ENCODE measurements around the gene PPP3CA. TPM values are rescaled to one million over a fixed set of nuclear protein-coding genes. Genes with fewer than 3 reads are reported as not detected.

The PPP3CA gene
- total RNA-seq, 1 donor from 2014 or later = 16.7 TPM

DNA sequence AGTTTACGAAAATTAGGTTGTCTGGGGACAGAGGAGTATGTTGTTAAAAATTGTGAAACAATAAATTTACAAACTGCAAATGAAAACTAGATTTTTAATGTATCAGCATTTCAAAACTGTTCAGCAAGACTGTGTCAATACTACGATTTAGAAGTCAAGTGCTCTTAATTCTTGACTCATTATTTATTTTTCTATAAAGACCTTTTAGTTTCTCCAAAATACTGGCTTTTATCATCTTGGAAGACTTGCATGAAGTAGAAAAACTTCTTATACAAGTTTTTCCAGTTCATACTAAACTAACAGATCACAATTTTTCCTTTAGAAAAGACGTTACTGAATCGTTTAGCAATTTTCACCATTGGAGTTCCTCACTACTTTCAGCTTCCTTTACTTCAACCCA, 231.4 kb downstream of the PPP3CA start:
- H3K9me3 ChIP-seq (replicated peaks) = no peaks in the 10 kb centered on the region
- no peak overlapping the region for H3K27ac ChIP-seq (replicated peaks)
- no peaks in the 10 kb centered on the region for H3K27me3 ChIP-seq (ENCODE audit: low read depth)
- intact Hi-C loops (cut with micrococcal nuclease) = no loop called here
- TF ChIP-seq, protein P1, sequence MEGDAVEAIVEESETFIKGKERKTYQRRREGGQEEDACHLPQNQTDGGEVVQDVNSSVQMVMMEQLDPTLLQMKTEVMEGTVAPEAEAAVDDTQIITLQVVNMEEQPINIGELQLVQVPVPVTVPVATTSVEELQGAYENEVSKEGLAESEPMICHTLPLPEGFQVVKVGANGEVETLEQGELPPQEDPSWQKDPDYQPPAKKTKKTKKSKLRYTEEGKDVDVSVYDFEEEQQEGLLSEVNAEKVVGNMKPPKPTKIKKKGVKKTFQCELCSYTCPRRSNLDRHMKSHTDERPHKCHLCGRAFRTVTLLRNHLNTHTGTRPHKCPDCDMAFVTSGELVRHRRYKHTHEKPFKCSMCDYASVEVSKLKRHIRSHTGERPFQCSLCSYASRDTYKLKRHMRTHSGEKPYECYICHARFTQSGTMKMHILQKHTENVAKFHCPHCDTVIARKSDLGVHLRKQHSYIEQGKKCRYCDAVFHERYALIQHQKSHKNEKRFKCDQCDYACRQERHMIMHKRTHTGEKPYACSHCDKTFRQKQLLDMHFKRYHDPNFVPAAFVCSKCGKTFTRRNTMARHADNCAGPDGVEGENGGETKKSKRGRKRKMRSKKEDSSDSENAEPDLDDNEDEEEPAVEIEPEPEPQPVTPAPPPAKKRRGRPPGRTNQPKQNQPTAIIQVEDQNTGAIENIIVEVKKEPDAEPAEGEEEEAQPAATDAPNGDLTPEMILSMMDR (IDR thresholded peaks at IDR 0.05; ENCODE audit: borderline replicate concordance) = no peak
- H3K4me3 ChIP-seq = no peak overlapping the region
- H3K36me3 ChIP-seq = no peaks in the 10 kb centered on the region
- peaks cover 6% of the 10 kb centered on the region for H3K4me1 ChIP-seq
- no peak for DNase-seq

DNA sequence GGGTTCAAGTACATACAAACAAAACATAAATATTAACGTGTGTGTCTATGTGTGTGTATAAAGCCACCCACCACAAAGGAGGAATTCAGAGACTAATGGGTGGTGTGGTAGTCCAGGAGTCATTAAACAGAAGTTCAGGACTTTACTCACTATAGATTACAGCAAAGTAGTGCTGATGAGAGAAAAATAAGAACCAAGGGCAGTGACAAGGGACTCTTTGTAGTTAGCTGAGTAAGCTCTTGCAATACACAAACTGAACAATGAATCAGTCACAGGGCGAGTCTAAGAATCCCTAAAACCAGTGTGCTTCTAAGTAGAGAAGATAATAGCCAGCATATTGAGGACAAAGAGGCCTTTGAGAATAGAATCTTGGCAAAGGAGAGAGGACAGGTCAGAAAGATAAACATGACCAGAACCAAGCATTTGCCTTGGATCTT, 232.4 kb downstream of the PPP3CA start:
- no peak overlapping the region for H3K27ac ChIP-seq (replicated peaks)
- DNase-seq = no peak
- intact Hi-C loops (cut with micrococcal nuclease) = no loop called here

DNA sequence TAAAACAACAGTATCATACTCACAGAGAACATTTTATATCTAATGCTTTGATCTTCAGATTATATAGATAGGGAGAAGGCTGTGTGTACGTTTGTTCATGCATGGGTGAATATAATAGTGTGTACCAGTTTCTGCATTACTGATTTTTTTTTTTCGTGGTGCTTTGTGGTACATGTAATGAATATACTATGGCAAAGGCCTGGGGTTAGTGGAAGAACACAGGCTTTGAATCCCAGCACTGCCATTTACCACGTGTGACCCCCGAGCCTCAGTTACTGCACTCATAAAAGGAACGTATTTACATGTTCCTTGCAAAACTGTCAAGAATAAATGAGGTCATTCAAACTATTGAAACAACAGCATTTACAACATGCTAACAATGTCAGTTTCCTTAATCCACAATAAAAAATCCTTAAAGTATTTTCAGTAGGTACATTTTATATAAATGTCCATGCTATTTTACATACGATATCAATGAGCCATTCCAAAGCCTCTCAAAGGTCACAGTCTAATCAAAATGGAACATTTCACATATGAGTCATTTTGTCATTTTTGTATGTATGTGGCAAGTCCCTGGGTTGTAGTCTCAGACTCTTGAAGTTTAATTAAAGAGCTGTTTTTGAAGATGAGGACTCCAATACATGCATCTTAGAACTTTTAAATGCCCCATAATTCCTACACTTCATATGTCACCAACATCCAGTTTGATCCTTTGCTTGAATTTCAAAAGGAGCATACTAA, 242.8 kb downstream of the PPP3CA start:
- no peak for DNase-seq
- TF ChIP-seq, protein P1 (IDR thresholded peaks at IDR 0.05; ENCODE audit: borderline replicate concordance) = no peak
- Histone ChIP-seq H3K27me3 (ENCODE audit: low read depth) (no peaks in the 10 kb centered on the region), H3K27ac (replicated peaks) (no peak overlapping the region), H3K4me1 (peaks cover 33% of the 10 kb centered on the region), H3K4me3 (no peak overlapping the region), H3K36me3 (no peaks in the 10 kb centered on the region), H3K9me3 (replicated peaks) (no peaks in the 10 kb centered on the region)
- intact Hi-C loops (cut with micrococcal nuclease) = no loop called here

More for the DNA sequence above, 232.4 kb downstream of the PPP3CA start:
- no peaks in the 10 kb centered on the region for H3K27me3 ChIP-seq (ENCODE audit: low read depth)
- TF ChIP-seq, protein P1 (IDR thresholded peaks at IDR 0.05; ENCODE audit: borderline replicate concordance) = no peak
- H3K4me3 ChIP-seq = no peak overlapping the region
- H3K4me1 ChIP-seq = peaks cover 8% of the 10 kb centered on the region
- no peaks in the 10 kb centered on the region for H3K36me3 ChIP-seq
- no peaks in the 10 kb centered on the region for H3K9me3 ChIP-seq (replicated peaks)

DNA sequence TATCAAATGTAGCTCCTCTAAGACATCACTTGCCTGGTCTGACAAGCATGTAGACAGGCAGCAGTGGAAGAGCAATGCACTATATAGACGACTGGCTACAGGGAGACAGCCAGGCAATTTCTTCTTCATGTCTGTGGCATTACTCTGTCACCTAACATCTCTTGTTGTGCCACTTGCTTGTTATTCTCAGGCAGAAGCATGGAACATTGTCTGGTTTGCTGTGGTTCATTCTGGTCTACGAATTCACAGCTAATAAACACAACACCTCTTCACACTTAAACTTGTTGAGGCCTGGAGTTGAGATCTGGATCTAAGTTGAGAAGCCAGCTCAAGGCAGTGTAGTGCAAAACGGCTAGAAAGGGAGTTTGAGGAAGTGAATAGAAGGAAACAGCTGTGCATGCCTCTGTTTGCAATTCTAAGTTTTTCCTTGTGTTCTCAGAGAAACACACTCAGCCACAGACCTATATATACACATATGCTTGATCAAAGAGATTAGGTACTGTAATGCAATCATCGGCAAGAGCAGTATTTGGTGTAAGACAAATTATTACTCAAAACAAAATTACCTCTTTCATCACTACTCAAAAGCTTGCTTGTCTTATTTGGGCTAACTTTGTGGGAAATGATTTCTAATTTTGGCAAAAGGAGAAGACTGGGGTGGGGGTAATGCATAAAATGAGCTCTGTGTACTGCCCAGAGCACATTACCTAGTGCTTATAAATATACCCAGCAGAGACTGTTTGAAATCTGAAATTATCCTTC, 243.8 kb downstream of the PPP3CA start:
- Histone ChIP-seq H3K27me3 (ENCODE audit: low read depth) (no peaks in the 10 kb centered on the region), H3K4me3 (no peak overlapping the region), H3K27ac (replicated peaks) (peak overlapping the region; percentile 26), H3K9me3 (replicated peaks) (no peaks in the 10 kb centered on the region), H3K4me1 (peaks cover 33% of the 10 kb centered on the region), H3K36me3 (no peaks in the 10 kb centered on the region)
- TF ChIP-seq, protein P1 (IDR thresholded peaks at IDR 0.05; ENCODE audit: borderline replicate concordance) = no peak
- DNase-seq = no peak
- intact Hi-C loops (cut with micrococcal nuclease) = no loop called here

DNA sequence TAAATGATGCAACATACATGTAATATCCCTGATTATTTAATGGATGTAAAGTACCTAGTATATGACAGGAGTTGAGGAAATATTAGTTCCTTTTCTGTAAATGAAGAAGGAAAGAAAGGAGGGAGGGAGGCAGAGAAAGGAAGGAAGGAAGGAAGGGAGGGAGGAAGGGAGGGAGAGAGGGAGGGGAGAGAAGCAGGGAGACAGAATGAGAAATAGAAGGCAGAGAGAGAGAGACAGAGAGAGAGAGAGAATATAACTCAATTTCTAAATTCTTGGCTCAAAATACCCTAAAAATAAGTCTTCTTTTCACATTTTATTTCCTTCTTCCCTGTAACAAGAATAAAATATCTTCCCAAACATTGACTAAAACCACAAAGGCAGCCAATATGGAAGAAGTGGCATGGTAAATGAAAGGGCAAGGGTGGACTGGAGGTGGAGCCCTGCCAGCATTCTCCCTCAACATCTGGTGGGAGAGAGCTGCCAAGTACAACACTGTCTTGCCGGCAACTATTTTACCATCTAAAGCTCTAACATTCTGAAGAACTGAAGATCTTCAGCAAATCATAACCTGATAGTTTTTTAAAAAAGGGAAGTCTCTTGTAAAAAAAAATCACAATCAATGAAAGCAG, 245.1 kb downstream of the PPP3CA start:
- peaks cover 33% of the 10 kb centered on the region for H3K4me1 ChIP-seq
- TF ChIP-seq, protein P1 (IDR thresholded peaks at IDR 0.05; ENCODE audit: borderline replicate concordance) = no peak
- DNase-seq = peak; percentile 62
- no peaks in the 10 kb centered on the region for H3K9me3 ChIP-seq (replicated peaks)
- H3K27ac ChIP-seq (replicated peaks) = peak overlapping the region; percentile 35
- intact Hi-C loops (cut with micrococcal nuclease) = no loop called here
- H3K4me3 ChIP-seq = no peak overlapping the region
- H3K27me3 ChIP-seq (ENCODE audit: low read depth) = no peaks in the 10 kb centered on the region
- no peaks in the 10 kb centered on the region for H3K36me3 ChIP-seq
